A673 (cell line): ENCODE measurements around the gene GABRA1.

Experiments
- CTCF ChIP-seq: fragments of 300-800, 200-600 bp; sonication (generic); conservative IDR thresholded peaks from 2 replicates; pipeline ENCODE4 v1.5.1; 2017; ENCODE audit warnings: low read depth, mild to moderate bottlenecking, antibody characterized with exemption, low read length, moderate library complexity, mixed read lengths
- EZH2 ChIP-seq: fragments of 200-600 bp; sonication (generic); IDR thresholded peaks from 2 replicates; pipeline ENCODE4 v1.6.1; 2017; ENCODE audit warnings: borderline replicate concordance, low read depth, mild to moderate bottlenecking, mixed read lengths, antibody characterized with exemption, low read length; ENCODE audit not compliant: poor library complexity, severe bottlenecking

GRCh38 chr5:161857358-161857757 lies 9.4 kb downstream of the GABRA1 start:
- TF ChIP-seq CTCF = no peak
- no peak for TF ChIP-seq EZH2
